AG04450 (cell line): ENCODE data around the gene PDE6D. TPM values are rescaled to one million over a fixed set of nuclear protein-coding genes. Genes with fewer than 3 reads are reported as not detected.
"Not testable (repeated sequence)": the region's sequence is repeated elsewhere in the genome, so short reads cannot be mapped to it uniquely, and the experiment has no call there.

Experiments
- CTCF ChIA-PET: fragments of 300-600, 350-600 bp; formaldehyde crosslinking; extraction: SDS; loops from one replicate; lab custom pipeline; 2022; ENCODE audit warnings: antibody characterized with exemption, inconsistent platforms; lab: Charles Lee
- POLR2A ChIA-PET: fragments of 350-600 bp; formaldehyde crosslinking; extraction: SDS; loops from one replicate; lab custom pipeline; 2021; ENCODE audit warnings: antibody characterized with exemption, inconsistent platforms; lab: Yijun Ruan, JAX
- DNase-seq: peaks from one replicate; pipeline ENCODE4 v3.0.0-alpha.2; 2011; ENCODE audit warnings: low read depth, low spot score
- H3K27ac ChIP-seq: one replicate; pipeline ENCODE4 v1.5.1; 2012; ENCODE audit warnings: low read depth, low read length, control low read depth
- H3K27me3 ChIP-seq: one replicate; pipeline ENCODE4 v1.6.0; 2012; ENCODE audit warnings: low read length; ENCODE audit not compliant: control insufficient read depth, insufficient read depth
- H3K4me3 ChIP-seq: 2 replicates; pipeline ENCODE4 v1.5.1; 2011; ENCODE audit warnings: mild to moderate bottlenecking, low read depth, low read length, control low read depth
- H3K9me3 ChIP-seq: 2 replicates; pipeline ENCODE4 v1.5.1; 2012; ENCODE audit warnings: low read length; ENCODE audit not compliant: control insufficient read depth, insufficient read depth
- CTCF ChIP-seq: IDR thresholded peaks from 2 replicates; pipeline ENCODE4 v1.5.1; 2011; ENCODE audit warnings: low read depth, low read length, control low read depth, inconsistent platforms
- polyA plus RNA-seq: library from polyadenylated mRNA; depleted of rRNA; stranded (reverse); fragments of >200 nt; gene quantifications from 2 replicates; pipeline ENCODE4 v1.2.3, GENCODE V29; 2011

PDE6D gene
- polyA plus RNA-seq, 1 experiment, result 35.7 TPM

GRCh38 chr2:231715988-231716616 is 65.0 kb downstream of the PDE6D start:
- POLR2A ChIA-PET, result interaction anchor here (0.5 to 2.0 kb wide), 3 partner anchors 9 to 65 kb away, joined by 3 to 10 read pairs (median 7); partner anchors contain the start of gene PDE6D
- TF ChIP-seq CTCF, result no peak
- peaks cover 3% of the 10 kb centered on the region; the same call in 1 of the 2 replicates for H3K9me3 ChIP-seq
- no peaks in the 10 kb centered on the region for H3K27me3 ChIP-seq
- DNase-seq, result no peak
- CTCF ChIA-PET, result interaction anchor here (0.6 to 8.9 kb wide), 16 partner anchors 9 to 154 kb away, joined by 3 to 227 read pairs (median 5); no protein-coding TSS in a partner anchor
- H3K4me3 ChIP-seq, result no peak overlapping the region
- H3K27ac ChIP-seq, result peak overlapping the region; percentile 62

- no peak for DNase-seq
- H3K27ac ChIP-seq, result peak overlapping the region; percentile 31
- no peak for TF ChIP-seq CTCF
- peaks cover 3% of the 10 kb centered on the region; the same call in 1 of the 2 replicates for H3K9me3 ChIP-seq
- H3K4me3 ChIP-seq, result no peak overlapping the region
- no peaks in the 10 kb centered on the region for H3K27me3 ChIP-seq
- CTCF ChIA-PET, result interaction anchor here (0.6 to 8.9 kb wide), 18 partner anchors 9 to 153 kb away, joined by 3 to 227 read pairs (median 7); no protein-coding TSS in a partner anchor
- POLR2A ChIA-PET, result interaction anchor here (2.0 kb wide), 2 partner anchors 38 to 49 kb away, joined by 10 read pairs; no protein-coding TSS in a partner anchor
These were observed 65.6 kb downstream of the PDE6D start for GRCh38 chr2:231715499-231715837.

GRCh38 chr2:231714639-231715498 is 66.2 kb downstream of the PDE6D start:
- ChIA-PET POLR2A (interaction anchor here (0.7 to 2.0 kb wide), 5 partner anchors 25 to 102 kb away, joined by 3 to 10 read pairs (median 4); no protein-coding TSS in a partner anchor), CTCF (interaction anchor here (0.6 to 8.9 kb wide), 41 partner anchors 10 to 250 kb away, joined by 3 to 227 read pairs (median 4); partner anchors contain the start of genes COPS7B and NCL)
- TF ChIP-seq CTCF, result peak; percentile 76
- Histone ChIP-seq H3K27me3 (no peaks in the 10 kb centered on the region), H3K9me3 (peaks cover 3% of the 10 kb centered on the region; the same call in 1 of the 2 replicates), H3K4me3 (no peak overlapping the region), H3K27ac (peak overlapping the region; percentile 75)
- no peak for DNase-seq

- H3K27me3 ChIP-seq, result no peaks in the 10 kb centered on the region
- peak overlapping the region; percentile 75 for H3K27ac ChIP-seq
- no peak overlapping the region for H3K4me3 ChIP-seq
- H3K9me3 ChIP-seq, result peaks cover 3% of the 10 kb centered on the region; the same call in 1 of the 2 replicates
- ChIA-PET POLR2A (interaction anchor here (0.9 to 2.0 kb wide), 6 partner anchors 24 to 102 kb away, joined by 3 to 10 read pairs (median 4); no protein-coding TSS in a partner anchor), CTCF (interaction anchor here (0.6 to 8.9 kb wide), 45 partner anchors 9 to 249 kb away, joined by 3 to 227 read pairs (median 4); partner anchors contain the start of genes COPS7B and NCL)
- DNase-seq, result peak; percentile 72
- TF ChIP-seq CTCF, result peak; percentile 94
These were observed 67.1 kb downstream of the PDE6D start for GRCh38 chr2:231713730-231714638.

- H3K27me3 ChIP-seq, DNase-seq, H3K4me3 ChIP-seq, H3K9me3 ChIP-seq: not testable (repeated sequence)
- H3K27ac ChIP-seq, result peak overlapping the region; percentile 75
- POLR2A ChIA-PET, result interaction anchor here (0.9 to 2.0 kb wide), 3 partner anchors 40 to 101 kb away, joined by 4 to 10 read pairs (median 5); no protein-coding TSS in a partner anchor
- CTCF ChIA-PET, result interaction anchor here (0.6 to 8.9 kb wide), 30 partner anchors 9 to 151 kb away, joined by 3 to 227 read pairs (median 6); partner anchors contain the start of gene COPS7B
These were observed 67.7 kb downstream of the PDE6D start for GRCh38 chr2:231713406-231713729.

GRCh38 chr2:231712451-231713021 is 68.5 kb downstream of the PDE6D start:
- POLR2A ChIA-PET, DNase-seq, H3K27me3 ChIP-seq, H3K9me3 ChIP-seq: not testable (repeated sequence)
- H3K27ac ChIP-seq, result peak overlapping the region; percentile 21
- peak overlapping the region; percentile 80 for H3K4me3 ChIP-seq
- CTCF ChIA-PET, result interaction anchor here (1.0 to 8.9 kb wide), 5 partner anchors 18 to 99 kb away, joined by 3 to 227 read pairs (median 8); no protein-coding TSS in a partner anchor
